ENCODE results near the gene PGBD1. TPM values are rescaled to one million over a fixed set of nuclear protein-coding genes. Genes with fewer than 3 reads are reported as not detected.

The PGBD1 gene
- total and polyA plus RNA-seq, 2 donors (not counting 1 experiment from before 2014, with no cell fraction given): 0.55 to 2.4 TPM

GRCh38 chr6:28245206-28245941 lies 36.0 kb upstream of the PGBD1 start:
- H3K4me1 Mint-ChIP-seq: peaks cover 7% of the 10 kb centered on the region
- intact Hi-C loops (cut with micrococcal nuclease): no loop called here
- ChIA-PET POLR2A (interaction anchor here (0.5 kb wide), 1 partner anchor 1102 kb away, joined by 7 read pairs; no protein-coding TSS in a partner anchor), CTCF (interaction anchor here (0.6 kb wide), 1 partner anchor 28 kb away, joined by 3 read pairs; no protein-coding TSS in a partner anchor)
- Histone ChIP-seq H3K9me3 (ENCODE audit: control extremely low read depth in 1 of 3, control insufficient read depth in 2 of 3, insufficient read depth in 1 of 3, low read length in 2 of 3) (no peaks in the 10 kb centered on the region), H2AFZ (ENCODE audit: insufficient read depth, low read depth, low read length, poor library complexity, severe bottlenecking) (no peak overlapping the region), H3K36me3 (replicated peaks in 1 of 2; ENCODE audit: control extremely low read depth in 1 of 2, control insufficient read depth in 1 of 2, extremely low read depth in 1 of 2, insufficient read depth in 2 of 2, low read length in 1 of 2) (peaks cover 1 to 31% of the 10 kb centered on the region in 2 experiments), H3K4me1 (ENCODE audit: control insufficient read depth in 2 of 2, insufficient read depth in 2 of 2, low read length in 2 of 2) (peaks cover 0 to under 1% of the 10 kb centered on the region in 2 donors), H3K4me3 (ENCODE audit: control extremely low read depth in 1 of 5, extremely low read depth in 1 of 5, insufficient read depth in 1 of 5, low read depth in 2 of 5, low read length in 4 of 5) (no peak overlapping the region), H3K27ac (ENCODE audit: low read length in 2 of 2) (no peak overlapping the region), H3K27me3 (replicated peaks in 1 of 4; ENCODE audit: control extremely low read depth in 1 of 4, control insufficient read depth in 3 of 4, insufficient read depth in 4 of 4, low read length in 3 of 4) (no peaks in the 10 kb centered on the region), H4K20me1 (ENCODE audit: control insufficient read depth, insufficient read depth, low read length, poor library complexity, severe bottlenecking) (no peaks in the 10 kb centered on the region), H3K79me2 (ENCODE audit: control insufficient read depth, insufficient read depth, low read length) (no peaks in the 10 kb centered on the region), H3K9ac (ENCODE audit: low read length) (no peak overlapping the region), H3K4me2 (replicated peaks; ENCODE audit: low read depth, low read length, poor library complexity, severe bottlenecking) (no peak overlapping the region)
- no peak overlapping the region for H3K4me3 Mint-ChIP-seq
- no peaks in the 10 kb centered on the region for H3K27me3 Mint-ChIP-seq
- 93% methylated on average over 3 of the region's 6 CpGs for WGBS (ENCODE audit: insufficient coverage)
- H3K27ac Mint-ChIP-seq: no peak overlapping the region
- DNase-seq (no peak), ATAC-seq (ENCODE audit: low read depth) (no peak)
- no peaks in the 10 kb centered on the region for H3K9me3 Mint-ChIP-seq (ENCODE audit: insufficient read depth)
- TF ChIP-seq, protein P1, sequence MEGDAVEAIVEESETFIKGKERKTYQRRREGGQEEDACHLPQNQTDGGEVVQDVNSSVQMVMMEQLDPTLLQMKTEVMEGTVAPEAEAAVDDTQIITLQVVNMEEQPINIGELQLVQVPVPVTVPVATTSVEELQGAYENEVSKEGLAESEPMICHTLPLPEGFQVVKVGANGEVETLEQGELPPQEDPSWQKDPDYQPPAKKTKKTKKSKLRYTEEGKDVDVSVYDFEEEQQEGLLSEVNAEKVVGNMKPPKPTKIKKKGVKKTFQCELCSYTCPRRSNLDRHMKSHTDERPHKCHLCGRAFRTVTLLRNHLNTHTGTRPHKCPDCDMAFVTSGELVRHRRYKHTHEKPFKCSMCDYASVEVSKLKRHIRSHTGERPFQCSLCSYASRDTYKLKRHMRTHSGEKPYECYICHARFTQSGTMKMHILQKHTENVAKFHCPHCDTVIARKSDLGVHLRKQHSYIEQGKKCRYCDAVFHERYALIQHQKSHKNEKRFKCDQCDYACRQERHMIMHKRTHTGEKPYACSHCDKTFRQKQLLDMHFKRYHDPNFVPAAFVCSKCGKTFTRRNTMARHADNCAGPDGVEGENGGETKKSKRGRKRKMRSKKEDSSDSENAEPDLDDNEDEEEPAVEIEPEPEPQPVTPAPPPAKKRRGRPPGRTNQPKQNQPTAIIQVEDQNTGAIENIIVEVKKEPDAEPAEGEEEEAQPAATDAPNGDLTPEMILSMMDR (IDR thresholded peaks at IDR 0.05): no peak
- no peak for TF ChIP-seq EZH2 (IDR thresholded peaks at IDR 0.05; ENCODE audit: borderline replicate concordance, insufficient read depth, low read depth, low read length, poor library complexity, severe bottlenecking)

- no peak for DNase-seq
- Histone ChIP-seq H3K4me1 (ENCODE audit: control insufficient read depth in 2 of 2, insufficient read depth in 2 of 2, low read length in 2 of 2) (peaks cover 14 to 20% of the 10 kb centered on the region in 2 donors), H3K27me3 (replicated peaks in 1 of 4; ENCODE audit: control extremely low read depth in 1 of 4, control insufficient read depth in 3 of 4, insufficient read depth in 4 of 4, low read length in 3 of 4) (no peaks in the 10 kb centered on the region), H3K79me2 (ENCODE audit: control insufficient read depth, insufficient read depth, low read length) (peaks cover 17% of the 10 kb centered on the region), H4K20me1 (ENCODE audit: control insufficient read depth, insufficient read depth, low read length, poor library complexity, severe bottlenecking) (no peaks in the 10 kb centered on the region), H3K27ac (ENCODE audit: low read length in 2 of 2) (no peak overlapping the region), H2AFZ (ENCODE audit: insufficient read depth, low read depth, low read length, poor library complexity, severe bottlenecking) (no peak overlapping the region), H3K4me3 (ENCODE audit: control extremely low read depth in 1 of 5, extremely low read depth in 1 of 5, insufficient read depth in 1 of 5, low read depth in 2 of 5, low read length in 4 of 5) (no peak overlapping the region), H3K9me3 (ENCODE audit: control extremely low read depth in 1 of 3, control insufficient read depth in 2 of 3, insufficient read depth in 1 of 3, low read length in 2 of 3) (peaks cover 0 to 4% (median 0%) of the 10 kb centered on the region in 3 donors), H3K36me3 (replicated peaks in 1 of 2; ENCODE audit: control extremely low read depth in 1 of 2, control insufficient read depth in 1 of 2, extremely low read depth in 1 of 2, insufficient read depth in 2 of 2, low read length in 1 of 2) (peaks cover 1 to 31% of the 10 kb centered on the region in 2 experiments), H3K9ac (ENCODE audit: low read length) (no peak overlapping the region), H3K4me2 (replicated peaks; ENCODE audit: low read depth, low read length, poor library complexity, severe bottlenecking) (no peak overlapping the region)
- H3K9me3 Mint-ChIP-seq (ENCODE audit: insufficient read depth): no peaks in the 10 kb centered on the region
- WGBS (ENCODE audit: insufficient coverage): 83% methylated on average over 1 of the region's 1 CpG
- TF ChIP-seq, protein P1 (IDR thresholded peaks at IDR 0.05): no peak
- no peak for TF ChIP-seq EZH2 (IDR thresholded peaks at IDR 0.05; ENCODE audit: borderline replicate concordance, insufficient read depth, low read depth, low read length, poor library complexity, severe bottlenecking)
- intact Hi-C loops (cut with micrococcal nuclease): no loop called here
- ChIA-PET CTCF (interaction anchor here (2.1 kb wide), 1 partner anchor 107 kb away, joined by 8 read pairs; no protein-coding TSS in a partner anchor), POLR2A (no interaction called here)
- no peak overlapping the region for H3K4me3 Mint-ChIP-seq
- H3K27me3 Mint-ChIP-seq: no peaks in the 10 kb centered on the region
- H3K4me1 Mint-ChIP-seq: peaks cover 31% of the 10 kb centered on the region
- no peak overlapping the region for H3K27ac Mint-ChIP-seq
- ATAC-seq (ENCODE audit: low read depth): no peak
Measured at GRCh38 chr6:28248916-28249315, 32.5 kb upstream of the PGBD1 start.

Data from B cell (primary cell).